ENCODE data around the gene TRIP11. TPM values are rescaled to one million over a fixed set of nuclear protein-coding genes. Genes with fewer than 3 reads are reported as not detected.
"Not testable (repeated sequence)": the region's sequence is repeated elsewhere in the genome, so short reads cannot be mapped to it uniquely, and the experiment has no call there.

TRIP11 gene
- total RNA-seq, 1 donor from 2014 or later = 92.7 TPM

DNA sequence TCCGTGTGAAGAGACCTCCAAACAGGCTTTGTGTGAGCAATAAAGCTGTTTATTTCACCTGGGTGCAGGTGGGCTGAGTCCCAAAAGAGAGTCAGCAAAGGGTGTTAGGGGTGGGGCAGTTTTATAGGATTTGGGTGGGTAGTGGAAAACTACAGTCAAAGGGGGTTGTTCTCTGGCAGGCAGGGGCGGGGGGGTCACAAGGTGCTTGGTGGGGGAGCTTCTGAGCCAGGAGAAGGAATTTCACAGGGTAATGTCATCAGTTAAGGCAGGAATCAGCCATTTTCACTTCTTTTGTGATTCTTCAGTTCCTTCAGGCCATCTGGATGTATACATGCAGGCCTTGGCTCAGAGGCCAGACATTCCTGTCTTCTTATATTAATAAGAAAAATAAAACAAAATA, 1.9 kb upstream of the TRIP11 start:
- H3K4me1 Mint-ChIP-seq (ENCODE audit: low read depth) = peaks cover 24% of the 10 kb centered on the region
- H3K4me3 Mint-ChIP-seq (ENCODE audit: unreplicated experiment); H3K27me3 Mint-ChIP-seq (ENCODE audit: low read depth); DNase-seq (ENCODE audit: low spot score); H3K36me3 Mint-ChIP-seq (ENCODE audit: low read depth); H3K27ac Mint-ChIP-seq (ENCODE audit: unreplicated experiment); H3K9me3 Mint-ChIP-seq (ENCODE audit: low read depth): not testable (repeated sequence)

DNA sequence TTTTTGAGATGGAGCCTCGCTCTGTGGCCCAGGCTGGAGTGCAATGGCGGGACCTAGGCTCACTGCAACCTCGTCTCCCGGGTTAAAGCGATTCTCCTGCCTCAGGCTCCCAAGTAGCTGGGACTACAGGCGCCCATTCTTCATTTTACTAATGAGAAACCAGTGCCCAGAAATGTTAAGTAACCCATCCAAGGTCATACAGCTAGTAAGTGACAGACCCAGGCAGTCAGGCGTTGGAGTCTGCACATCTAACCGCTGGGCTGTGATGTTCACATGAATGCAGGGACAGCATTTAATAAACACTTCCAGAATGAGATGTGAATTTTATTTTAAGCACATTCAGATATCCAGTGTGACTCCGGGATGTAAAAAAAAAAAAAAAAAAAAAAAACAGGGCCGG, 1.3 kb upstream of the TRIP11 start:
- TF ChIP-seq, protein P1, sequence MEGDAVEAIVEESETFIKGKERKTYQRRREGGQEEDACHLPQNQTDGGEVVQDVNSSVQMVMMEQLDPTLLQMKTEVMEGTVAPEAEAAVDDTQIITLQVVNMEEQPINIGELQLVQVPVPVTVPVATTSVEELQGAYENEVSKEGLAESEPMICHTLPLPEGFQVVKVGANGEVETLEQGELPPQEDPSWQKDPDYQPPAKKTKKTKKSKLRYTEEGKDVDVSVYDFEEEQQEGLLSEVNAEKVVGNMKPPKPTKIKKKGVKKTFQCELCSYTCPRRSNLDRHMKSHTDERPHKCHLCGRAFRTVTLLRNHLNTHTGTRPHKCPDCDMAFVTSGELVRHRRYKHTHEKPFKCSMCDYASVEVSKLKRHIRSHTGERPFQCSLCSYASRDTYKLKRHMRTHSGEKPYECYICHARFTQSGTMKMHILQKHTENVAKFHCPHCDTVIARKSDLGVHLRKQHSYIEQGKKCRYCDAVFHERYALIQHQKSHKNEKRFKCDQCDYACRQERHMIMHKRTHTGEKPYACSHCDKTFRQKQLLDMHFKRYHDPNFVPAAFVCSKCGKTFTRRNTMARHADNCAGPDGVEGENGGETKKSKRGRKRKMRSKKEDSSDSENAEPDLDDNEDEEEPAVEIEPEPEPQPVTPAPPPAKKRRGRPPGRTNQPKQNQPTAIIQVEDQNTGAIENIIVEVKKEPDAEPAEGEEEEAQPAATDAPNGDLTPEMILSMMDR (IDR thresholded peaks at IDR 0.05) = no peak
- DNase-seq (ENCODE audit: low spot score) = no peak
- no peaks in the 10 kb centered on the region for H3K9me3 Mint-ChIP-seq (ENCODE audit: low read depth)
- H3K36me3 Mint-ChIP-seq (ENCODE audit: low read depth) = peaks cover 2% of the 10 kb centered on the region
- peak overlapping the region; percentile 100 for H3K27ac Mint-ChIP-seq (ENCODE audit: unreplicated experiment)
- H3K4me1 Mint-ChIP-seq (ENCODE audit: low read depth) = peaks cover 30% of the 10 kb centered on the region
- no peaks in the 10 kb centered on the region for H3K27me3 Mint-ChIP-seq (ENCODE audit: low read depth)
- peak overlapping the region; percentile 98 for H3K4me3 Mint-ChIP-seq (ENCODE audit: unreplicated experiment)

DNA sequence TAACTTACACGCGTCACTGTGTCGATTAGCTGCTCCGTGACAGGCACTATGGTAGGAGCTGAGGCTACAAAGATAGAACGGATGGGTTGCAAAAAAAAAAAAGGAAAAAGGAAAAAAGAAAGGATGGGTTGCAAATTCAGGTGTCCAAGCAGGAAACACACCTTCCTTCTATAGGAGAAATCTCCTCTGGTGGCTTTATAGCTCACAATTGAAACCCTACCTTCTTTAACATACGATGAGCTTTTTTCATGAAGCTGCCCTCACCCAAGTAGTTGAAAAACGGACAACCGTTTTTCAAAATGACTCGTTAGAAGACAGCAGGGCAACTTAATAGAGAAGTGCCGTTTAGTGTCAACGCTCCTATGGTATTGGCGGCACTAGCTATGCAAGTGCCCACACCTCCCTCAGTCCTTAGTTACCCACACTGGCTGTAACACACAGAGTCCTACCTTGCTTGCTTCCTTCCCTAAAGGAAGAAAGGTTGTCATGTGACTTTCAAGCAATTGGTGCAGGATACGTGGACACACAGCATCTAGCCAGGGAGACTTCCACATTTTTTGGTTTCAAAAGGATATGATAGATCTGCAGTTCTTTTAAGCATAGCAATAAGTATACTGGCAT, 682 bp upstream of the TRIP11 start:
- TF ChIP-seq, protein P1 (IDR thresholded peaks at IDR 0.05) = no peak
- no peak for DNase-seq (ENCODE audit: low spot score)

DNA sequence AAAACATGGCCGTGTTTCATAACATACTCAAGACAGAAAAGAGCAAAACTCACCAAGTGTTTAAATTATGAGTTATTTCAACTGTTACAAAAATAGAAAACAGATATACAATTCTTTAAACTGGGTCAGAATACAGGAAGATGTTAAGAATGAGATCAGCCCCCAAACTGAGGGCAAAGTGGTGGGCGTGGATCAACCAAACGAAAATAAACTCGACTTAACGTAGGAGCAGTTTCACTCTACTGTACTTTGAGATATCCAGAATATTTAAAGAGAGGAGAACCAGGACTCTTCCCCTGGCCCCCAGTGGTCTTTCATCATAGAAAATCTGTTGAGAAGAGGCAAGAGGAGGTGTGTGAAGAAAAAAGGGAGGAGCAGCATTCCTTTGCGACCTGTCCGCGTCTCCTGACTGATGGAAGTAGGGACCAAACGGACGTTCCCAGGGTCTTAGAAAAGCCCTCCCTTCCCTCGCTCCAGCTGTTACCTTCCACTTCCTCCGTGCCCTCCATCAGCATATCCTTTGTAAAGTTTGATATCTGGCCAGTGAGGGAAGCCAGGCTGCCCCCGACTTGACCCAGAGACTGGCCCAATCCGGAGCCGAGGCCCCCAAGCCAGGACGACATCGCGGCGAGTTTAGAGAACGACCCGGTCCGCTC, 668 bp downstream of the TRIP11 start:
- H3K4me1 Mint-ChIP-seq (ENCODE audit: low read depth) = peaks cover 47% of the 10 kb centered on the region
- TF ChIP-seq, protein P1 (IDR thresholded peaks at IDR 0.05) = no peak
- H3K9me3 Mint-ChIP-seq (ENCODE audit: low read depth) = no peaks in the 10 kb centered on the region
- DNase-seq (ENCODE audit: low spot score) = no peak
- H3K27ac Mint-ChIP-seq (ENCODE audit: unreplicated experiment) = peak overlapping the region; percentile 100
- H3K4me3 Mint-ChIP-seq (ENCODE audit: unreplicated experiment) = peak overlapping the region; percentile 98
- no peaks in the 10 kb centered on the region for H3K27me3 Mint-ChIP-seq (ENCODE audit: low read depth)
- peaks cover 2% of the 10 kb centered on the region for H3K36me3 Mint-ChIP-seq (ENCODE audit: low read depth)

More for the DNA sequence above, 682 bp upstream of the TRIP11 start:
- Mint-ChIP-seq H3K4me1 (ENCODE audit: low read depth) (peaks cover 36% of the 10 kb centered on the region), H3K36me3 (ENCODE audit: low read depth) (peaks cover 2% of the 10 kb centered on the region), H3K4me3 (ENCODE audit: unreplicated experiment) (peak overlapping the region; percentile 98), H3K9me3 (ENCODE audit: low read depth) (no peaks in the 10 kb centered on the region), H3K27ac (ENCODE audit: unreplicated experiment) (peak overlapping the region; percentile 100), H3K27me3 (ENCODE audit: low read depth) (no peaks in the 10 kb centered on the region)

DNA sequence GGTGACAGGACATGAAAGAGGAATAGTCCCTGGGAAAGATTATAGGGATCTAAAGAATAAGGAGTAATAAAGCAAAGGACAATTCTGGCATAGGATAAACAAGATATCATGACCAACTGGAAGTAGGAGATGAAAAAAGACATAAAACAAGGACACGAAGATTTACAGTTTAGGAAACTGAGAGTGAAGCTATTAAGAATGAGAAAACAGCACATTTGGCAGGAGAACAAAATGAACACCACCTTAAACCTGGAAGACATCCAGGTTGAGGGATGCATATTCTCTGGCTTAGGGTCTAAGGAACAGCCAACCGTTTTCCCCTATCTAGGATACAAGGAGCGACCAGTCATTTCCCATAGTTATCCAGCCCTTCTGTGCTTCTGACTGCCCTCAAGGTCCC, 1.9 kb downstream of the TRIP11 start:
- Mint-ChIP-seq H3K9me3 (ENCODE audit: low read depth) (no peaks in the 10 kb centered on the region), H3K27ac (ENCODE audit: unreplicated experiment) (peak overlapping the region; percentile 100), H3K4me1 (ENCODE audit: low read depth) (peaks cover 56% of the 10 kb centered on the region), H3K36me3 (ENCODE audit: low read depth) (peaks cover 2% of the 10 kb centered on the region), H3K27me3 (ENCODE audit: low read depth) (no peaks in the 10 kb centered on the region), H3K4me3 (ENCODE audit: unreplicated experiment) (peak overlapping the region; percentile 98)
- no peak for DNase-seq (ENCODE audit: low spot score)
- TF ChIP-seq, protein P1 (IDR thresholded peaks at IDR 0.05) = no peak
